HG02623 (cell line): ENCODE measurements around the gene HERC3.

ENCODE experiments used
- ATAC-seq: cut with Tn5 transposase; IDR thresholded peaks from one replicate; pipeline ENCODE4 v1.9.1; 2021; ENCODE audit warnings: moderate library complexity; ENCODE audit not compliant: unreplicated experiment

Gene HERC3

GRCh38 chr4:88659055-88659889 lies 67.0 kb downstream of the HERC3 start:
- ATAC-seq = peak; percentile 79

GRCh38 chr4:88659890-88660208 lies 67.6 kb downstream of the HERC3 start:
- ATAC-seq = no peak

- ATAC-seq = no peak
Observed at GRCh38 chr4:88660446-88661294, 68.4 kb downstream of the HERC3 start.

GRCh38 chr4:88661739-88662138 lies 69.5 kb downstream of the HERC3 start:
- ATAC-seq = no peak

- no peak for ATAC-seq
Observed at GRCh38 chr4:88672987-88673386, 80.7 kb downstream of the HERC3 start.

- ATAC-seq = no peak
Observed at GRCh38 chr4:88673886-88674285, 81.6 kb downstream of the HERC3 start.

GRCh38 chr4:88674565-88674964 lies 82.3 kb downstream of the HERC3 start:
- no peak for ATAC-seq

- no peak for ATAC-seq
Observed at GRCh38 chr4:88674979-88675378, 82.7 kb downstream of the HERC3 start.

GRCh38 chr4:88675543-88675942 lies 83.3 kb downstream of the HERC3 start:
- no peak for ATAC-seq

GRCh38 chr4:88681209-88681608 lies 88.9 kb downstream of the HERC3 start:
- ATAC-seq = no peak

GRCh38 chr4:88690355-88690754 lies 98.1 kb downstream of the HERC3 start:
- ATAC-seq = no peak

GRCh38 chr4:88693792-88694191 lies 101.5 kb downstream of the HERC3 start:
- no peak for ATAC-seq

- ATAC-seq = no peak
Observed at GRCh38 chr4:88696630-88697029, 104.3 kb downstream of the HERC3 start.

GRCh38 chr4:88697141-88697540 lies 104.9 kb downstream of the HERC3 start:
- no peak for ATAC-seq

- ATAC-seq = peak; percentile 97
Observed at GRCh38 chr4:88697588-88698329, 105.5 kb downstream of the HERC3 start, which contains the start of gene NAP1L5. TSS of gene NAP1L5 (minus strand) at chr4:88697829. CDS start at chr4:88697754, 75 bp downstream.

- no peak for ATAC-seq
Observed at GRCh38 chr4:88698519-88698918, 106.2 kb downstream of the HERC3 start.

- no peak for ATAC-seq
Observed at GRCh38 chr4:88702782-88703181, 110.5 kb downstream of the HERC3 start.

- no peak for ATAC-seq
Observed at GRCh38 chr4:88705223-88705622, 112.9 kb downstream of the HERC3 start.

- ATAC-seq = no peak
Observed at GRCh38 chr4:88705805-88706492, 113.7 kb downstream of the HERC3 start.

GRCh38 chr4:88706574-88706973 lies 114.3 kb downstream of the HERC3 start:
- no peak for ATAC-seq

GRCh38 chr4:88709989-88710388 lies 117.7 kb downstream of the HERC3 start:
- no peak for ATAC-seq
